ENCODE data around the gene QKI.

DNA sequence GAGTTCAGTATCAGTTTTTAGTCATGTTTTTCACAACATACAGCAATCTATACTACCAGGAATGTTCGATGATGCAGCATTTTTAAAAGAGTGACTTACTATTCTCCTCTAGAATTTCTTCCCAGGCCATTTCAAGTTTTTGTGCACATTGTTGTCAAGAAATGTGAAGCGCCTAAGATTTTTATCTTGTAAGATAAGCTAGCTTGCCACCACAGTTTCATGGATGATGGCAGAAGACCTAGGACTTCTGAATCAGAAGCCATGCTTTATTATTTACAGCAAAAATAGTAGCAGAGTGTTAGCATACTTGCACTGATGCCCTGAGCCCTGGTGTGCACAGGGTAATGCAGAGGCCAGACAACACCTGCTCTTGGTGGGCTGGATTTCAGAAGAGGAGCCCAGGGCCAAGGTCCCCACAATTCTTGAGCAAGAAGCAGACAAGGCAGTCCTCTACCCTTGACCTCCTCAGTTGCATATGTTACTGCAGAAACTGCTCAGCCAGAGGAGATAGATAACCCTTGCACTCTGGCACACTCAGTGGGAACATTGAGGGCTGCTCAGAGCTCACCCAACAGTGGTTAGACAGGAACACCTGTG is 99.2 kb downstream of the QKI start:
- TF ChIP-seq CREB1 (IDR thresholded peaks at IDR 0.05): no peak
- TF ChIP-seq, protein P1, sequence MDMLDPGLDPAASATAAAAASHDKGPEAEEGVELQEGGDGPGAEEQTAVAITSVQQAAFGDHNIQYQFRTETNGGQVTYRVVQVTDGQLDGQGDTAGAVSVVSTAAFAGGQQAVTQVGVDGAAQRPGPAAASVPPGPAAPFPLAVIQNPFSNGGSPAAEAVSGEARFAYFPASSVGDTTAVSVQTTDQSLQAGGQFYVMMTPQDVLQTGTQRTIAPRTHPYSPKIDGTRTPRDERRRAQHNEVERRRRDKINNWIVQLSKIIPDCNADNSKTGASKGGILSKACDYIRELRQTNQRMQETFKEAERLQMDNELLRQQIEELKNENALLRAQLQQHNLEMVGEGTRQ (IDR thresholded peaks at IDR 0.05; ENCODE audit: low read length): no peak
- TF ChIP-seq EP300 (IDR thresholded peaks at IDR 0.05; ENCODE audit: borderline replicate concordance in 1 of 2, low read depth in 2 of 2, low read length in 2 of 2): no peak
- TF ChIP-seq BRCA1 (IDR thresholded peaks at IDR 0.05; ENCODE audit: low read depth, low read length): no peak
- TF ChIP-seq, protein P2, sequence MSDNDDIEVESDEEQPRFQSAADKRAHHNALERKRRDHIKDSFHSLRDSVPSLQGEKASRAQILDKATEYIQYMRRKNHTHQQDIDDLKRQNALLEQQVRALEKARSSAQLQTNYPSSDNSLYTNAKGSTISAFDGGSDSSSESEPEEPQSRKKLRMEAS (IDR thresholded peaks at IDR 0.05): no peak
- TF ChIP-seq, protein P3, sequence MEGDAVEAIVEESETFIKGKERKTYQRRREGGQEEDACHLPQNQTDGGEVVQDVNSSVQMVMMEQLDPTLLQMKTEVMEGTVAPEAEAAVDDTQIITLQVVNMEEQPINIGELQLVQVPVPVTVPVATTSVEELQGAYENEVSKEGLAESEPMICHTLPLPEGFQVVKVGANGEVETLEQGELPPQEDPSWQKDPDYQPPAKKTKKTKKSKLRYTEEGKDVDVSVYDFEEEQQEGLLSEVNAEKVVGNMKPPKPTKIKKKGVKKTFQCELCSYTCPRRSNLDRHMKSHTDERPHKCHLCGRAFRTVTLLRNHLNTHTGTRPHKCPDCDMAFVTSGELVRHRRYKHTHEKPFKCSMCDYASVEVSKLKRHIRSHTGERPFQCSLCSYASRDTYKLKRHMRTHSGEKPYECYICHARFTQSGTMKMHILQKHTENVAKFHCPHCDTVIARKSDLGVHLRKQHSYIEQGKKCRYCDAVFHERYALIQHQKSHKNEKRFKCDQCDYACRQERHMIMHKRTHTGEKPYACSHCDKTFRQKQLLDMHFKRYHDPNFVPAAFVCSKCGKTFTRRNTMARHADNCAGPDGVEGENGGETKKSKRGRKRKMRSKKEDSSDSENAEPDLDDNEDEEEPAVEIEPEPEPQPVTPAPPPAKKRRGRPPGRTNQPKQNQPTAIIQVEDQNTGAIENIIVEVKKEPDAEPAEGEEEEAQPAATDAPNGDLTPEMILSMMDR (IDR thresholded peaks at IDR 0.05; ENCODE audit: control extremely low read depth in 1 of 3, insufficient read depth in 1 of 3, low read depth in 1 of 3, low read length in 3 of 3): no peak
- no peak for TF ChIP-seq SIRT6 (IDR thresholded peaks at IDR 0.05; ENCODE audit: low read length)
- TF ChIP-seq KDM5A (IDR thresholded peaks at IDR 0.05; ENCODE audit: low read length): no peak
- no peak for TF ChIP-seq EZH2 (IDR thresholded peaks at IDR 0.05; ENCODE audit: low read depth, low read length, severe bottlenecking)
- no peak for TF ChIP-seq YY1 (IDR thresholded peaks at IDR 0.05; ENCODE audit: low read depth, low read length)
- TF ChIP-seq EGR1 (IDR thresholded peaks at IDR 0.05; ENCODE audit: borderline replicate concordance, low read depth, low read length): no peak
- no peak for TF ChIP-seq POLR2AphosphoS5 (IDR thresholded peaks at IDR 0.05; ENCODE audit: low read depth, low read length)
